HG03196 (cell line): ENCODE measurements around the gene HIC2.
"Not testable (repeated sequence)": the region's sequence is repeated elsewhere in the genome, so short reads cannot be mapped to it uniquely, and the experiment has no call there.

Experiments used
- ATAC-seq: cut with Tn5 transposase; IDR thresholded peaks from one replicate; pipeline ENCODE4 v1.9.1; 2021; ENCODE audit not compliant: unreplicated experiment

Gene HIC2

DNA sequence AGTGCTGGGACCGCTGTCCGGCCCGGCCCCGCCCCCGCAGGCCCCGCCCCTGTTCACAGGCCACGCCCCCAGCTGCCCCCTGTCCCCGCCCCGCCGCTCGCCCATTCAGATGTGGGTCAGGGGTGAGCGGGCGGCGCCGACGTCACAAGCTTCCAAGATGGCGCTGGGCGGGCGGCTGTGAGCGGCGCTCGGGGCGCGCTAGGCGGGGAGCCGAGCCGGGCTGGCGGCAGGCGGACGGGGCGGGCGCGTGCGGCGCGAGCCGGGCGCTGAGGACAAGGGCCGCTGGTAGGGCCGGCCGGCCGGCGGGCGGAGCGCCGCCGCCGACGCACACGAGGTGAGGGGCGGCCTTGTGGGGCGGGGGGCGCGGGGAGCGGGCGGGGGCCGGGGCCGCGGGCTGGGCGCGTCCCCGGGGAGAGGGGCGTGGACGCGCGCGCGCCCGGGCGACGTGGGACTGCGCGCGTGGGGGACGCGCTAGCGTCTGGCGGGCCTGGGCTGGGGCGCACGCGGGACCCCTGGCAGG is at the start of gene HIC2:
Gene HIC2, plus strand, starts transcription at position 145 of the 520 bp plus-strand sequence. CDS start 25,461 bp downstream, outside the sequence.
- peak; percentile 60 for ATAC-seq

DNA sequence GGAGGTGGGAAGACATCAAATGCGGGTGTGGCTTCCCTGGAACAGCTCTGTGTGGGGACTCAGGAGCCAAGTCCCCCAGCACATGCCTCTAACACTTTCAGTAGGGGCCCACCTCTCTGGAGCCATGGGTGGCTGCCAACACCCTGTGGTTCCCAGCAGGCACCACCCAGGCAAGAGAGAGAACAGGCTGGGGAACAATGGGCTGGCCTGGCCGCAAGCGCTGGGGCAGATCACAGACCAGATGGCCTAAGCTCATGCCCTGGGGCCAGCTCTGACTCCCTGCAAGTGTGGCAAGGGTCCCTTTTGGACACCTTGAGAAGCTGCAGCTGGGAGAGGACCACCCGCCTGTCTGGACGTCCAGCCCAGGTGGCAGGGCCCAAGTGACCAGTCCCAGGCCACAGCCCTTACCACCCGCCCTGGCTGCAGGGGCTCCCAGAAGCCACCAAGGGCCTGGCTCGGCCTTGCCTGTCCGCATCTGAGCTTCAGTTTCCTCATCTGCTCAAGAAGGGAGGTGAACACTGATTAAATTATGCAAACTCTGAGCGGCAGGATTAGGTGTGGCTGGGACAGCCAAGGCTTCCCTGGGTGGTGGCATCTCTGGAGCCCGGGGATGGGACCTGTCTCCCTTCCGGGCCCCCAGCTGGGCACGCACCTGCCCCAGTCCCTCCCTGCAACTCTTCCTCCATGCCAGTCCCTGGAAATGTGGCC is 48.4 kb upstream of the HIC2 start:
- ATAC-seq: not testable (repeated sequence)

GRCh38 chr22:21375880-21376279 is 41.3 kb upstream of the HIC2 start:
- ATAC-seq: not testable (repeated sequence)

DNA sequence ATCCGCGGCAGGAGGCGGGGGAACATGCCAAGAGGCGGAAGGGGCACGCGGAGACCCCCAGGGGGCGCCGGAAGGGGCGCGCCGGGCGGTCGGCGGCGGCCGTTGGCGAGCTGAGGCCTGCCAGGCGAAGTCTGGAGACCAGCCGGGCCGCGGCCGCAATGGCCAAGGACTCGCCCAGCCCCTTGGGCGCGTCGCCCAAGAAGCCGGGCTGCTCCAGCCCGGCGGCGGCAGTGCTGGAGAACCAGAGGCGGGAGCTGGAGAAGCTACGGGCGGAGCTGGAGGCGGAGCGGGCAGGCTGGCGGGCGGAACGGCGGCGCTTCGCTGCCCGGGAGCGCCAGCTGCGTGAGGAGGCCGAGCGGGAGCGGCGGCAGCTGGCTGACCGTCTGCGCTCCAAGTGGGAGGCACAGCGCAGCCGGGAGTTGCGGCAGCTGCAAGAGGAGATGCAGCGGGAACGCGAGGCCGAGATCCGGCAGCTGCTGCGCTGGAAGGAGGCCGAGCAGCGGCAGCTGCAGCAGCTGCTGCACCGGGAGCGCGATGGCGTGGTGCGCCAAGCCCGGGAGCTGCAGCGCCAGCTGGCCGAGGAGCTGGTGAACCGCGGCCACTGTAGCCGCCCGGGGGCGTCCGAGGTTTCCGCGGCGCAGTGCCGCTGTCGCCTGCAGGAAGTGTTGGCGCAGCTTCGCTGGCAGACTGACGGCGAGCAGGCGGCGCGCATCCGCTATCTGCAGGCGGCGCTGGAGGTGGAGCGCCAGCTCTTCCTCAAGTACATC is 33.3 kb upstream of the HIC2 start, which contains the start of gene RIMBP3B:
Gene RIMBP3B, plus strand, starts transcription at position 51 of the 767 bp plus-strand sequence. Its CDS starts 108 bp downstream, at position 159.
- ATAC-seq: peak; percentile 70

DNA sequence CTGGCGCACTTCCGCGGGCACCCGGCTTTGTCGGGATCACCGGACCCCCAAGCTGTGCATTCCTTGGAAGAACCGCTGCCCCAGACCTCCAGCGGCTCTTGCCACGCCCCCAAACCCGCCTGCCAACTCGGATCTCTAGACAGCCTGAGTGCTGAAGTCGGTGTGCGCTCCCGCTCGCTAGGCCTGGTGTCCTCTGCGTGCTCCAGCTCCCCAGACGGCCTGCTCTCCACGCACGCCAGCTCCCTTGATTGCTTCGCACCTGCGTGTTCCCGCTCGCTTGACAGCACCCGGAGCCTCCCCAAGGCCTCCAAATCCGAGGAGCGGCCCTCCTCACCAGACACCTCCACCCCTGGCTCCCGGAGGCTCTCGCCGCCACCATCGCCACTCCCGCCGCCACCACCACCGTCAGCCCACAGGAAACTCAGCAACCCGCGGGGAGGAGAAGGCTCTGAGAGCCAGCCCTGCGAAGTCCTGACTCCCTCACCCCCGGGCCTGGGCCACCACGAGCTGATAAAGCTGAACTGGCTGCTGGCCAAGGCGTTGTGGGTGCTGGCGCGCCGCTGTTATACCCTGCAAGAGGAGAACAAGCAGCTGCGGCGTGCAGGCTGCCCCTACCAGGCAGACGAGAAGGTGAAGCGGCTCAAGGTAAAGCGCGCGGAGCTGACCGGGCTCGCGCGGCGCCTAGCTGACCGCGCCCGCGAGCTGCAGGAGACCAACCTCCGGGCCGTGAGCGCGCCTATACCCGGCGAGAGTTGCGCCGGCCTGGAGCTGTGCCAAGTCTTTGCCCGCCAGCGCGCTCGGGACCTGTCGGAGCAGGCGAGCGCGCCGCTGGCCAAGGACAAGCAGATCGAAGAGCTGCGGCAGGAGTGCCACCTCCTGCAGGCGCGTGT is 32.5 kb upstream of the HIC2 start:
- ATAC-seq: peak; percentile 8

DNA sequence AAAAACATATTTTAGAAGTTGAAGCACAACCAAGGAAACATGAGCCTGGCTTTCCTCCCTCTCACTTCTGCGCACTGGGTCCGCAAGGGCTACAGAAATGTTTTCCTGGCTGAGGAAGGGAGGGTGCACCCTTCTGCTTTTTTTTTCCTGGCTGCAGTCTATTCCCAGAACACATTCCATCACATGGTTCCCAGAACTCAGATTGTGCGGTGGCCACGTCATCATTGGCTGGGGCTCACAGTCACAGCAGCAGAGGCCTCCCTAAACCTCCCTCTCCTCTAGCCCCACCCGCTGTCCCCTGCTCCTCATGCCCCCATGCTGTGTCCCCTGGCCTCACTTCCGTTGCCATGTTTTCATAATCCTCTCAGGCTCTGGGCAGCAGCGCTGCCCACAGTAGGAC is 27.7 kb upstream of the HIC2 start:
- ATAC-seq: not testable (repeated sequence)

GRCh38 chr22:21390013-21390412 is 27.2 kb upstream of the HIC2 start:
- ATAC-seq: not testable (repeated sequence)

- not testable (repeated sequence) for ATAC-seq
Measured at GRCh38 chr22:21394613-21395012, 22.6 kb upstream of the HIC2 start.

DNA sequence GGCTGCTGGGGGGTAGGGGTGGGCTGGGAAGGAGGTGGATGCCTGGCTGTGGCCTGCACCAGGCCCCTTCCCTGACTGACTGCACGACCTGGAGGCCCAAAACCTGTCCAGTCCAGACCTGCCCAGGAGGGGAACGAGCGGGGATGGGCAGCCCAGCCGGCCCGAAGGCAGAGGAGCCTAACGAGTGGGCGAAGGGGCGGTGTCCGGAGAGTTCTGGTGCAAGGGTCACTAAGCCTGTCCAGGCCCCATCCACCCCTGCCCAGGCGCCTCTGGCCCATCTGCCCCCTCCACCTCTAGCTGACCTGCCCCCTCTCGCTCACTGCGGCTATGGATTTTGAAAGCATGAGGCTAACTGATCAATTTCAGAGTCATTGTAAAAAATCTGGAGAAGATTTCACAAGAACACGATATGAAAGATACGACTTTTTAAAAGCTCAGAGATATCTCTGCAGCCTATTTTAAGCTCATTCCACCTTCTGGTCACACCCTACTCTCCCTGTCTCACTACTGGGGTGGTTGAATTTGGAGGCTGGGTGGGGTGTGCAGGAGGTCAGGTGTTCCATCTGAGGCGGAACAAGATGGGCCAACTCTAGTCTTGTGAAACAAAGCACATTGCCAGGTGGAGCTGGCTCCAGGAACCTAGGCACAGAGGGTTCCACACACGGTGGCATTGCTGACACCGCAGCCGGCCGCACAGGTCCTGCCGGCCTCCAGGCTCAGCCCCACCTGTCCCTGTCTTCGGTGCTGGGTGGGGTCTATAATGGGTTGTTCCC is 15.8 kb upstream of the HIC2 start:
- not testable (repeated sequence) for ATAC-seq

DNA sequence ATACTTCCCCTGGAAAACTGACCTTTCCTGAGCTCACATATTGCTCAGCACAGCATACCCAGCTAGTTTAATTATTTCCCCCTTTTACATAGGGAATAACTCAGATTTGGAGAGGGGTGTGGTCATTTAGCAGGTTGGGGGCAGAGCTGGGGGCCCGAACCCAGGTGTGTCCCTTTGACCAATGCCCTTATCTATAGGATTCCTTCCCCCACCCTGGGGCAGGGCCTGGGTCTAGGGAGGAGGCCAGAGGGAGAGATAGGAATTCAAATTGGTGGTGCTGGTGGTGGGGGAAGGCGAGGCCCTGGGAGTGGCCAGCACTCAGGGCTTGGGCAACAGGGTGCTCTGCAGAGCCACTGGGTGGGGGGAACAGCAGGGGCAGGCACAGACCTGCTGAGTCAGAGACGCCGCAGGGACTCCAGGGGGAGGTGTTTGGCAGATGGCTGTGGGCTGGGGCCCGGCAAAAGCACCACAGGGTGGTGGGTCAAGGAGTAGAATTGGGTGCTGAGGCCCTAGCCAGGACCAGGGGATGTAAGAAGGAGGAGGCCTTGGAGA is 14.3 kb upstream of the HIC2 start:
- not testable (repeated sequence) for ATAC-seq

DNA sequence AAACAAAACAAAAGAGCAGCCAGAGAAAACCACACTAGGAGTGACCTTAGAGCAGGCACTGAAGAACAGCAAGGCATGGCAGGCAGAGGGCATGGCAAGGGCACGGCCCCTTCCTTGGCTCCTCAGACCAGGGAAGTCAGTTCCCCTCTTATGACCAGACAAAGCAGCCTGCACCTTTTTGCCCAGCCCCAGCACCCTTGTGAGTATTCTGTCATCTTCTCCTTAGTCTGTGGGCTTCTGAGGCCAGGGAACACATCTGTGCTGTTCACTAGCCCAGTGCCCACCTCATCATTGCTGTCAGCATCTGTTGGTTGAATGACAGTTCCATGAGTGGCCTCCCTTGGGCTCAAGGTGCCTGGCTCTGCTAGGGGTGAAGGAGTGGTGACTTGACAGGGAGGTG is 10.0 kb upstream of the HIC2 start:
- ATAC-seq: not testable (repeated sequence)

- not testable (repeated sequence) for ATAC-seq
Measured at GRCh38 chr22:21407792-21408191, 9.4 kb upstream of the HIC2 start.

GRCh38 chr22:21416375-21416774 is 796 bp upstream of the HIC2 start:
- ATAC-seq: not testable (repeated sequence)

GRCh38 chr22:21417853-21418252 is 682 bp downstream of the HIC2 start:
- peak; percentile 20 for ATAC-seq

DNA sequence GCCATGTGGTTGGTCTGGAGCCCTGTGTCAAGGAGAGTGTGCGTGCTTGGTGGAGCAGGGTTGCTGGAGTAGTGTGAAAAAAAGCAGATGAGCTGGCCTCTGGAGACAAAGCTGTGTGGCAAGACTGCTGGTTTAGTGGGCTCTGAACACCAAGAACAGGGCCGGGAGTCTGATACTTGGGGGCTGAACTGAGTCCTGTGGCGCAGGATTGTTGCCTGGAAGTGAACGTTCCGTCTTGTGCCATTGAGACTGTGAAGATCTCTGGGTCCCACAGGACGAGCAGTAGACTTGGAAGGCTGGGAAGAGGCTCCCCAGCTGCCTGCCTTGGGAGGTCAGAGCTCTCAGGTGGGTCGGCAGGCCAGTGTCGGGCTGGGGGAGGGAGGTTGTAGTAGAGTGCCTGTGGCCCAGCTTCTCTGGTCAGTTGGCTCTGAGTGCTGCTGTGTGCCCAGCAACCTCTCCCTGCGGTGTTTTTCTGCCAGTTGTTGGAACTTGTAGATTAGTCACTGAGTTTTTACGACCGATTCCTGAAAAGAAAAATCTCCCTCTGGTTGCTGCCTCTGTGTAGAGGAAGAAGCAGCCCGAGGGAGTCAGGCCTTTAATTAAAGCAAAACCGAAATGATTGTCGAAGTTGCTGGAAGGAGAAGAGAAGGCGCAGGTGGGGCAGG is 1.9 kb downstream of the HIC2 start:
- ATAC-seq: not testable (repeated sequence)

GRCh38 chr22:21420180-21420763 is 3.1 kb downstream of the HIC2 start:
- not testable (repeated sequence) for ATAC-seq

DNA sequence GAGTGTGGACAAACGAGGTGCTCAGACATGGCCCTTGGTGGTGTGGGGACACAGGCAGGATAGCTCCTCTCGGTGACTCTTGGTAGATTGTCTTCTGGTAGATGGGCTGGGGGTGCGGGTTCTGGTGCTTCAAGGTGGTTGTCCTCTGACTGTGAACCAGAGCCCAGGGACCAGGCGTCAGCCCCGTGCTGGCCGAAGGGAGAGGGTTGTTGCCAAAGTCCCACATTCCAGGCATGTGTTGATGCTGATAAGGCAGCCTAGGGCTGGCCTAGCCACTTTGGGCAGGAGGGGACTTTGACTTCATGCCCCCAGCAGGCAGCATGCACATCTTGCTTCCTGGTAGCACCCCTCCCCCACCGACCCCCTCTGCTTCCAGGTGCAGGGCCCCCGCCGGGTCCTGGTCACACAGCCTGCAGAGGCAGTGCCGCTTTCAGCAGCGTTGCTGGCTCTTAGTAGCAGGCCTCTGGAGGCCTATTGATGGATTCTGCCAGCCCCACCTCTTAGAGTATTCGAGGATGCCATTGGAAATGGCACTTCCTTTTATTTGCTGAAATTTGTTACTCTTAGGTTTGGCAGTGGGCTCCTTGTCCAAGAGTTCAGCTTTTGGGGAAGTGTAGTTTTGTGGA is 7.0 kb downstream of the HIC2 start:
- ATAC-seq: not testable (repeated sequence)
